Body of pancreas (tissue), 4 donors: Measurements from ENCODE around the gene CXADR.

Experiments
- CTCF ChIP-seq, 7 experiments: fragments of 450-650 bp in 4 of 7; fragments of 200-600 bp in 3 of 7; sonication (generic) in 3 of 7; IDR thresholded peaks; one replicate each; pipeline ENCODE4 v1.5.1; 2016 to 2019; ENCODE audit warnings: antibody characterized with exemption in 7 of 7
- POLR2A ChIP-seq, 3 donors: fragments of 450-650 bp; IDR thresholded peaks; one replicate each; pipeline ENCODE4 v1.6.1; 2016; ENCODE audit warnings: antibody characterized with exemption in 3 of 3, mild to moderate bottlenecking in 2 of 3

- TF ChIP-seq CTCF (IDR thresholded peaks at IDR 0.05) (no peak), POLR2A (IDR thresholded peaks at IDR 0.05) (no peak)
Measured at GRCh38 chr21:17492415-17493168, 20.3 kb upstream of the CXADR start.
